ENCODE results near the gene NPAS3.

DNA sequence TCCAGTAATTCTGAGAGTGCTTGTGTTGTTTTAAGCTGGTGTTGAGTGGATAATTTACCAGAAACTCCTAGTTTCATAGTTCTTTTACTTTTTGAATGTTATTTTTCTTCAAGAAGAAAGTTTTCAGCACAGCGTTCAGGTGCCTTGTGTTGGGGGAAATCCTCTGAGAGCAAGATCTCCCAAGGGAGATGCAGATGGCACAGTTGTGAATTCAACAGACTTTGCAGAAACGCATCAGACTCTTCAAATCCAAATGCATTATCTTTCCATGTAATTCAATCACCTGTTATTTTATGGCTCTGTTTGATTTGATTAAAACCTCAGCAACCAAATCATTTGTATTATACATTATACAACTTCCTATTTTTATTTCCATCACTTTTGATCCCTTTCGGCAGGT, 572.3 kb downstream of the NPAS3 start:
- TF ChIP-seq, protein P1, sequence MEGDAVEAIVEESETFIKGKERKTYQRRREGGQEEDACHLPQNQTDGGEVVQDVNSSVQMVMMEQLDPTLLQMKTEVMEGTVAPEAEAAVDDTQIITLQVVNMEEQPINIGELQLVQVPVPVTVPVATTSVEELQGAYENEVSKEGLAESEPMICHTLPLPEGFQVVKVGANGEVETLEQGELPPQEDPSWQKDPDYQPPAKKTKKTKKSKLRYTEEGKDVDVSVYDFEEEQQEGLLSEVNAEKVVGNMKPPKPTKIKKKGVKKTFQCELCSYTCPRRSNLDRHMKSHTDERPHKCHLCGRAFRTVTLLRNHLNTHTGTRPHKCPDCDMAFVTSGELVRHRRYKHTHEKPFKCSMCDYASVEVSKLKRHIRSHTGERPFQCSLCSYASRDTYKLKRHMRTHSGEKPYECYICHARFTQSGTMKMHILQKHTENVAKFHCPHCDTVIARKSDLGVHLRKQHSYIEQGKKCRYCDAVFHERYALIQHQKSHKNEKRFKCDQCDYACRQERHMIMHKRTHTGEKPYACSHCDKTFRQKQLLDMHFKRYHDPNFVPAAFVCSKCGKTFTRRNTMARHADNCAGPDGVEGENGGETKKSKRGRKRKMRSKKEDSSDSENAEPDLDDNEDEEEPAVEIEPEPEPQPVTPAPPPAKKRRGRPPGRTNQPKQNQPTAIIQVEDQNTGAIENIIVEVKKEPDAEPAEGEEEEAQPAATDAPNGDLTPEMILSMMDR (IDR thresholded peaks at IDR 0.05): no peak
- no peak for TF ChIP-seq POLR2A (IDR thresholded peaks at IDR 0.05)
